B cell (primary cell): ENCODE measurements around the gene SPTA1. TPM values are rescaled to one million over a fixed set of nuclear protein-coding genes. Genes with fewer than 3 reads are reported as not detected.
A peak's percentile ranks its signal among the peaks of the same experiment; 100 is the strongest.

ENCODE experiments used
- ATAC-seq: fragments of 200-7000 bp; cut with Tn5 transposase; one replicate; pipeline ENCODE4 v1.10.0; 2021; ENCODE audit warnings: low read depth, mild to moderate bottlenecking, moderate number of reproducible peaks, moderate library complexity
- CTCF ChIA-PET: fragments of 350-600 bp; sonication (Branson Sonifier 250); formaldehyde crosslinking; loops from one replicate; lab custom pipeline; 2021; ENCODE audit warnings: antibody characterized with exemption, inconsistent platforms; lab: Charles Lee
- POLR2A ChIA-PET: fragments of 350-600 bp; sonication (Branson Sonifier 250); formaldehyde crosslinking; loops from one replicate; lab custom pipeline; 2021; ENCODE audit warnings: antibody characterized with exemption; lab: Charles Lee
- DNase-seq: peaks from one replicate; pipeline ENCODE4 v3.0.0; 2013
- H2AFZ ChIP-seq: 2 replicates; pipeline ENCODE4 v1.6.1; 2012; ENCODE audit warnings: mild to moderate bottlenecking, low read depth, low read length; ENCODE audit not compliant: insufficient read depth, poor library complexity, severe bottlenecking
- H3K27ac ChIP-seq, 2 donors: 1 replicate in 1 of 2; 2 replicates in 1 of 2; pipeline ENCODE4 v1.5.1; 2012 to 2013; ENCODE audit warnings: low read length in 2 of 2, mild to moderate bottlenecking in 2 of 2, moderate library complexity in 1 of 2
- H3K27me3 ChIP-seq, 4 experiments: fragments of 200-600 bp in 1 of 4; sonication (generic) in 1 of 4; replicated peaks in 1 of 4; 1 replicate in 2 of 4; 2 replicates in 2 of 4; pipeline versions ENCODE4 v1.6.1 to v1.7.0; 2013 to 2016; ENCODE audit warnings: low read length in 3 of 4, mild to moderate bottlenecking in 2 of 4, mixed read lengths in 1 of 4, moderate library complexity in 1 of 4; ENCODE audit not compliant: insufficient read depth in 4 of 4, control insufficient read depth in 3 of 4; ENCODE audit errors: control extremely low read depth in 1 of 4
- H3K36me3 ChIP-seq, 2 experiments: replicated peaks in 1 of 2; 1 replicate in 1 of 2; 2 replicates in 1 of 2; pipeline versions ENCODE4 v1.6.1 to v1.7.1; 2013; ENCODE audit warnings: low read length in 1 of 2; ENCODE audit not compliant: insufficient read depth in 2 of 2, control insufficient read depth in 1 of 2; ENCODE audit errors: control extremely low read depth in 1 of 2, extremely low read depth in 1 of 2
- H3K4me1 ChIP-seq, 2 donors: fragments of 200-600 bp in 1 of 2; sonication (generic) in 1 of 2; 1 replicate in 1 of 2; 2 replicates in 1 of 2; pipeline versions ENCODE4 v1.5.1 to v1.6.1; 2013 to 2017; ENCODE audit warnings: low read length in 2 of 2; ENCODE audit not compliant: control insufficient read depth in 2 of 2, insufficient read depth in 2 of 2
- H3K4me2 ChIP-seq: replicated peaks from 2 replicates; pipeline ENCODE3; 2012; ENCODE audit warnings: mild to moderate bottlenecking, low read depth, low read length; ENCODE audit not compliant: poor library complexity, severe bottlenecking
- H3K4me3 ChIP-seq, 5 experiments: fragments of 200-600 bp in 1 of 5; sonication (generic) in 1 of 5; 1 replicate in 3 of 5; 2 replicates in 2 of 5; pipeline versions ENCODE4 v1.5.1 to v1.7.0; 2011 to 2016; ENCODE audit warnings: low read length in 4 of 5, mild to moderate bottlenecking in 4 of 5, low read depth in 2 of 5, control low read depth in 1 of 5, moderate library complexity in 1 of 5; ENCODE audit not compliant: insufficient read depth in 1 of 5; ENCODE audit errors: control extremely low read depth in 1 of 5, extremely low read depth in 1 of 5
- H3K79me2 ChIP-seq: fragments of 200-600 bp; sonication (generic); one replicate; pipeline ENCODE4 v1.6.0; 2016; ENCODE audit warnings: low read length; ENCODE audit not compliant: control insufficient read depth, insufficient read depth
- H3K9ac ChIP-seq: fragments of 200-600 bp; sonication (generic); 2 replicates; pipeline ENCODE4 v1.6.1; 2017; ENCODE audit warnings: mild to moderate bottlenecking, low read length, moderate library complexity
- H3K9me3 ChIP-seq, 3 donors: one replicate each; pipeline versions ENCODE4 v1.6.1 to v1.7.1; 2013; ENCODE audit warnings: low read length in 2 of 3; ENCODE audit not compliant: control insufficient read depth in 2 of 3, insufficient read depth in 1 of 3; ENCODE audit errors: control extremely low read depth in 1 of 3
- H4K20me1 ChIP-seq: 2 replicates; pipeline ENCODE4 v1.6.0; 2012; ENCODE audit warnings: mild to moderate bottlenecking, low read length; ENCODE audit not compliant: insufficient read depth, control insufficient read depth, poor library complexity, severe bottlenecking
- H3K27ac Mint-ChIP-seq: one replicate; pipeline ENCODE4 v1.8.0; 2021; ENCODE audit warnings: mixed read lengths
- H3K27me3 Mint-ChIP-seq: one replicate; pipeline ENCODE4 v1.8.0; 2021; ENCODE audit warnings: mixed read lengths
- H3K4me1 Mint-ChIP-seq: one replicate; pipeline ENCODE4 v1.8.0; 2021; ENCODE audit warnings: mixed read lengths
- H3K4me3 Mint-ChIP-seq: one replicate; pipeline ENCODE4 v1.8.0; 2021; ENCODE audit warnings: mixed read lengths
- H3K9me3 Mint-ChIP-seq: one replicate; pipeline ENCODE4 v1.8.0; 2022; ENCODE audit warnings: mixed read lengths; ENCODE audit not compliant: insufficient read depth
- CTCF ChIP-seq: fragments of 200-600 bp; IDR thresholded peaks from one replicate; pipeline ENCODE4 v1.8.0; 2022; ENCODE audit warnings: antibody characterized with exemption, mild to moderate bottlenecking
- EZH2 ChIP-seq: IDR thresholded peaks from 2 replicates; pipeline ENCODE4 v1.6.1; 2012; ENCODE audit warnings: borderline replicate concordance, low read depth, mild to moderate bottlenecking, moderate library complexity, low read length; ENCODE audit not compliant: insufficient read depth, poor library complexity, severe bottlenecking
- WGBS: methylation state at CpG from one replicate; pipeline ENCODE4 v1.1.5; 2013; ENCODE audit warnings: missing lambda C conversion rate; ENCODE audit not compliant: insufficient coverage; 5-methylcytosine and 5-hydroxymethylcytosine counted together
- intact Hi-C: fragments of 100-400 bp; cut with micrococcal nuclease; formaldehyde crosslinking; loops from one replicate; pipeline ENCODE4 v1.10.0; 2022
- polyA plus RNA-seq: library from polyadenylated mRNA; depleted of rRNA; stranded (reverse); fragments of >200 nt; gene quantifications from 2 replicates; pipeline ENCODE4 v1.2.3, GENCODE V29; 2012
- total RNA-seq, 2 donors: library from RNA; stranded (reverse); fragments of 120-200 nt in 1 of 2; gene quantifications; 1 replicate in 1 of 2; 2 replicates in 1 of 2; pipeline versions ENCODE4 v1.2.3 to v1.2.4, GENCODE V29; 2013 to 2022

Gene SPTA1
- total and polyA plus RNA-seq, 2 donors (not counting 1 experiment from before 2014, with no cell fraction given), result 0.21 TPM; not detected in 1

- no peak for TF ChIP-seq EZH2
- TF ChIP-seq CTCF, result no peak
- Histone ChIP-seq H3K79me2 (no peaks in the 10 kb centered on the region), H3K27me3 (no peaks in the 10 kb centered on the region), H3K9ac (no peak overlapping the region), H2AFZ (no peak overlapping the region), H3K9me3 (no peaks in the 10 kb centered on the region), H3K27ac (no peak overlapping the region), H3K4me2 (peak overlapping the region; percentile 53), H4K20me1 (no peaks in the 10 kb centered on the region), H3K36me3 (no peaks in the 10 kb centered on the region), H3K4me3 (no peak overlapping the region), H3K4me1 (peaks cover 9 to 11% of the 10 kb centered on the region in 2 donors)
- ATAC-seq (no peak), DNase-seq (no peak)
- CTCF ChIA-PET, result no interaction called here
- H3K9me3 Mint-ChIP-seq, result no peaks in the 10 kb centered on the region
- peaks cover 26% of the 10 kb centered on the region for H3K4me1 Mint-ChIP-seq
- no peak overlapping the region for H3K27ac Mint-ChIP-seq
- intact Hi-C loops, result no loop called here
- no peak overlapping the region for H3K4me3 Mint-ChIP-seq
- POLR2A ChIA-PET, result no interaction called here
- H3K27me3 Mint-ChIP-seq, result no peaks in the 10 kb centered on the region
Measured at GRCh38 chr1:158654086-158654485, 32.4 kb downstream of the SPTA1 start.

GRCh38 chr1:158652721-158653334 lies 33.7 kb downstream of the SPTA1 start:
- no peaks in the 10 kb centered on the region for H3K9me3 Mint-ChIP-seq
- H3K4me1 ChIP-seq, result peaks cover 9 to 11% of the 10 kb centered on the region in 2 donors
- DNase-seq, result no peak
- no peak overlapping the region for H3K4me3 ChIP-seq
- H3K36me3 ChIP-seq, result no peaks in the 10 kb centered on the region
- no peaks in the 10 kb centered on the region for H3K27me3 ChIP-seq
- intact Hi-C loops, result no loop called here
- TF ChIP-seq CTCF, result no peak
- TF ChIP-seq EZH2, result no peak
- ChIA-PET POLR2A (no interaction called here), CTCF (no interaction called here)
- WGBS, result 94% methylated on average over 7 of the region's 7 CpGs
- no peak overlapping the region for H3K27ac Mint-ChIP-seq
- H3K9me3 ChIP-seq, result no peaks in the 10 kb centered on the region
- no peak overlapping the region for H3K9ac ChIP-seq
- H3K4me3 Mint-ChIP-seq, result no peak overlapping the region
- H4K20me1 ChIP-seq, result no peaks in the 10 kb centered on the region
- no peaks in the 10 kb centered on the region for H3K79me2 ChIP-seq
- peaks cover 29% of the 10 kb centered on the region for H3K4me1 Mint-ChIP-seq
- no peak for ATAC-seq
- no peak overlapping the region for H3K4me2 ChIP-seq
- peak overlapping the region; percentile 43 for H2AFZ ChIP-seq
- H3K27me3 Mint-ChIP-seq, result no peaks in the 10 kb centered on the region
- H3K27ac ChIP-seq, result no peak overlapping the region
